ENCODE results near the gene CEP104.

The CEP104 gene

GRCh38 chr1:3871451-3871805 is 14.4 kb upstream of the CEP104 start:
- H3K4me3 ChIP-seq (ENCODE audit: control insufficient read depth, low read depth, low read length), result no peak overlapping the region
- no peak for TF ChIP-seq CTCF (conservative IDR thresholded peaks at IDR 0.05; ENCODE audit: control insufficient read depth, insufficient read depth, low read depth, low read length)
- DNase-seq (ENCODE audit: low read depth), result no peak

DNA sequence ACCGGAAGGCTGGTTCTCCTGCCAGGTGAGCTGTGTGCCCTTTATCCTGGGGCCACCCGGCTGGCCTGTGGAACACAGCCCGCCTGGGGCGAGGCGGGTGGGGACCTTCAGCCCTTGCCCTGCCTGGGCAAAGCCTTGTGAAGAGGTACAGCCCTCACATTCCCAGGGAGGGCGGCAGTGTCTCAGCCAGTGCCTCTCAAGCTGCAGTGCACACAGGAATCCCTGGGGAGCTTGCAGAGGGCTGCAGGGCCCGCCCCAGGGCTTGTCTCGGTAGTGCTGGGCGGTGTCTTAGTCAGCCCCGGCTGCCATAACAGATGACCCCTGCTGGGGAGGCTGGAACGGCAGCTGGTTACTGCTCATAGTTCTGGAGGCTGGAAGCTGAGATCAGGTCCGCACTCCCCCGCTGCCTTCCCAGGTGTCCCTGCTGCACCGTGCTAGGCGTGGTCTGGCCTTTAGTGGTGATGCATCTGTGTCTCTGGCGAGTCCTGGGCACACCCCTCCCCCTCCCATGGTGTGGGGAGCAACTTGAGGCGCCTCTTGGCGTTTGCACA is 12.8 kb upstream of the CEP104 start:
- TF ChIP-seq CTCF (conservative IDR thresholded peaks at IDR 0.05; ENCODE audit: control insufficient read depth, insufficient read depth, low read depth, low read length), result no peak
- H3K4me3 ChIP-seq (ENCODE audit: control insufficient read depth, low read depth, low read length), result no peak overlapping the region
- DNase-seq (ENCODE audit: low read depth), result no peak

DNA sequence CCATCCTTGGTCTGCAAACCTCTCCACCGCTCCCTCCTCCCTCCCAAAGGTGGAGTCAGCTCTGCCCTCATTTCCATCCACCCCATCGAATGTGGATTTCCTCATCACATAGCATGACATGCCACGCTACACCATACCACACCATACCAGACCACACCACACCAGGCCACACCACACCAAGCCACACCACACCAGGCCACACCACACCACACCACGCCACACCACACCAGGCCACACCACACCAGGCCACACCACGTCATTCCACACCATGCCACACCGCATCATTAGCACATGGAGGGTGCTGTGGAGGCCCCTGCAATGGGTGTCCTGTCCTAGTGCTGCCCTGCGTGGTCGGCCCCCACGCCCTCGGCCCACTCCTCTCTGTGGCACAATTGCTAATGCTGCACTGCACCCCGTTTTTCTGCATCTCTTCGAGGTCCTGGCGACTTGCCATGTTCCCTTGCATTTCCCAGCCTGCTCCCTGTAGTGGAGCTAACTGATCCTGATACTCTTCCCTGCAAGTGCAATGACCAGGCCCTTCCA is 11.5 kb upstream of the CEP104 start:
- H3K4me3 ChIP-seq (ENCODE audit: control insufficient read depth, low read depth, low read length), result no peak overlapping the region
- TF ChIP-seq CTCF (conservative IDR thresholded peaks at IDR 0.05; ENCODE audit: control insufficient read depth, insufficient read depth, low read depth, low read length), result no peak
- no peak for DNase-seq (ENCODE audit: low read depth)

GRCh38 chr1:3865606-3866160 is 8.7 kb upstream of the CEP104 start:
- H3K4me3 ChIP-seq (ENCODE audit: control insufficient read depth, low read depth, low read length), result no peak overlapping the region
- no peak for DNase-seq (ENCODE audit: low read depth)
- TF ChIP-seq CTCF (conservative IDR thresholded peaks at IDR 0.05; ENCODE audit: control insufficient read depth, insufficient read depth, low read depth, low read length), result no peak

- H3K4me3 ChIP-seq (ENCODE audit: control insufficient read depth, low read depth, low read length), result no peak overlapping the region
- no peak for DNase-seq (ENCODE audit: low read depth)
- TF ChIP-seq CTCF (conservative IDR thresholded peaks at IDR 0.05; ENCODE audit: control insufficient read depth, insufficient read depth, low read depth, low read length), result no peak
These were observed 7.9 kb upstream of the CEP104 start for GRCh38 chr1:3864884-3865283.

GRCh38 chr1:3863231-3863935 is 6.4 kb upstream of the CEP104 start:
- no peak overlapping the region for H3K4me3 ChIP-seq (ENCODE audit: control insufficient read depth, low read depth, low read length)
- DNase-seq (ENCODE audit: low read depth), result no peak
- no peak for TF ChIP-seq CTCF (conservative IDR thresholded peaks at IDR 0.05; ENCODE audit: control insufficient read depth, insufficient read depth, low read depth, low read length)

Data from fibroblast of mammary gland (primary cell).